GM19468 (cell line): ENCODE measurements around the gene NF2.
"Not testable (repeated sequence)": the region's sequence is repeated elsewhere in the genome, so short reads cannot be mapped to it uniquely, and the experiment has no call there.

Experiments
- ATAC-seq: cut with Tn5 transposase; IDR thresholded peaks from one replicate; pipeline ENCODE4 v1.9.1; 2021; ENCODE audit warnings: mild to moderate bottlenecking, moderate library complexity, moderate number of reproducible peaks; ENCODE audit not compliant: unreplicated experiment; ENCODE audit errors: extremely low read depth

NF2 gene

GRCh38 chr22:29603358-29604075 is at the start of gene NF2:
Gene NF2, plus strand, starts transcription at chr22:29603633. Its CDS starts 366 bp downstream, at chr22:29603999.
- peak; percentile 98 for ATAC-seq

DNA sequence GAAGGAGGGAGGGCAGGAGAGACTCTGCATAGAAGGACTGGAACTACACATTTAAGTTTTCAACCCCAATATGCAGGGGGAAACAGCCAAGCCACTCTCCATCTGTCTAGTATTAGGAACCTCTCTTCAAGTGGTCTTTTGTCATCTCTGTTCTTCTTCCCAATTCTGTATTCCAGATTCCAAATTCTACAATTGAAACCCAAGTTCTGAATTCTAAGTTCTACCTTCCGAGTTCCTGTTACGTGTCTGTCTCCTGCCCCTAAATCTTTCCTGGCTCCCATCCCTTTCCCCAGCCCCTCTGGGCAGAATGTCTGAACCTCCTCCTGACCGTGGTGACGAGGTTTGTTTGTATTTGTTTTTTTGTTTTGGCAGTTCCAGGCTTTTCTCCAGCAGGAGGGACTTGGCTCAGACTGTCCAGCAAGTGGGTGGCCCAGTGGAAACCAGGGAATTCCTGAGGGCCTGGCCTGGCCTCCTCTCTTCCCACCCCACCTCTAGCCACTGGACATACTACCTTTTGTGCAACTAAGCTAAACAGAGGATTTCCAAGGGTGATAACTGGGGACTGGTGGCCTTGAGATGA is 48.3 kb upstream of the NF2 start:
- no peak for ATAC-seq

DNA sequence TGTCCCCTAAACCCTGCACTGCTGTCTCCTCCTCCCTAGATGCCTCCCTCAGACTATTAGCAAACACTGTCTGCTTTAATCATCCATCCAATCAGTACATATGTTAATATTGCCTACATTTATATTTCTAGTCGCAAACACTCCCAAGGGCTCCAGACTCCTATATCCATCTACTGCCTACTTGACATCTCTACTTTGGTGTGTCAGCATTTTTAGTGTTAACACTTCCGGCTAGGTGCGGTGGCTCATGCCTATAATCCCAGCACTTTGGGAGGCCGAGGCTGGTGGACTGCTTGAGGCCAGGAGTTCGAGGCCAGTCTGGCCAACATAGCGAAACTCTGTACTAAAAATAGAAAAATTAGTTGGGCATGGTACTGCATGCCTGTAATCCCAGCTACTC is 44.4 kb upstream of the NF2 start:
- ATAC-seq, result no peak

- no peak for ATAC-seq
Observed at GRCh38 chr22:29559853-29560252, 43.6 kb upstream of the NF2 start.

- no peak for ATAC-seq
Observed at GRCh38 chr22:29563652-29564460, 39.6 kb upstream of the NF2 start.

DNA sequence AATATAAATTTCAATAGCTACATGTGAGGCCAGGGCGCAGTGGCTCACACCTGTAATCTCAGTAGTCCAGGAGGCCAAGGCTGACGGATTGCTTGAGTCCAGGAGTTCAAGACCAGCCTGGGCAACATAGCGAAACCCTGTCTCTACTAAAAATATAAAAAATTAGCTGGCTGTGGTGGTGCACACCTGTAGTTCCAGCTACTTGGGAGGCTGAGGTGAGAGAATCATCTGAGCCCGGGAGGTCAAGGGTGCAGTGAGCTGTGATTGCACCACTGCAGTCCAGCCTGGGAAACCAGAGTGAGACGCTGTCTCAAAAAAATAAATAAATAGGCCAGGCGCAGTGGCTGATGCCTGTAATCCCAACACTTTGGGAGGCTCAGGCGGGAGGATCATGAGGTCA is 36.9 kb upstream of the NF2 start:
- ATAC-seq, result not testable (repeated sequence)

DNA sequence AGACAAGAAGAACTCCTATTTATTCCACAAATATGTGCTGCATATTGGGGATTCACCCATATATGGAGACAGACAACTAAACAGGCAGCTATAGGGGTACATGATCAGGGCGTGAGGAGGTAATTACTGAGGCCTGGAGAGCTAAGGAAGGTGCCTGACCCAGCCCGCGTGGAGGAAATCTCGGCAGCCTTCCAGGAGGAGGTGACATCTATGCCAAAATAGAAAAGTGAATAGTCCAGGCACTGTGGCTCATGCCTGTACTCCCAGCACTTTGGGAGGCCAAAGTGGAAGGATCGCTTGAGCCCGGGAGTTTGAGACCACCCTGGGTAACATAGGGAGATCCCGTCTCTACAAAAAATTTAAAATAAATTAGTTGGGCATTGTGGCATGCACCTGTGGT is 36.1 kb upstream of the NF2 start:
- no peak for ATAC-seq

DNA sequence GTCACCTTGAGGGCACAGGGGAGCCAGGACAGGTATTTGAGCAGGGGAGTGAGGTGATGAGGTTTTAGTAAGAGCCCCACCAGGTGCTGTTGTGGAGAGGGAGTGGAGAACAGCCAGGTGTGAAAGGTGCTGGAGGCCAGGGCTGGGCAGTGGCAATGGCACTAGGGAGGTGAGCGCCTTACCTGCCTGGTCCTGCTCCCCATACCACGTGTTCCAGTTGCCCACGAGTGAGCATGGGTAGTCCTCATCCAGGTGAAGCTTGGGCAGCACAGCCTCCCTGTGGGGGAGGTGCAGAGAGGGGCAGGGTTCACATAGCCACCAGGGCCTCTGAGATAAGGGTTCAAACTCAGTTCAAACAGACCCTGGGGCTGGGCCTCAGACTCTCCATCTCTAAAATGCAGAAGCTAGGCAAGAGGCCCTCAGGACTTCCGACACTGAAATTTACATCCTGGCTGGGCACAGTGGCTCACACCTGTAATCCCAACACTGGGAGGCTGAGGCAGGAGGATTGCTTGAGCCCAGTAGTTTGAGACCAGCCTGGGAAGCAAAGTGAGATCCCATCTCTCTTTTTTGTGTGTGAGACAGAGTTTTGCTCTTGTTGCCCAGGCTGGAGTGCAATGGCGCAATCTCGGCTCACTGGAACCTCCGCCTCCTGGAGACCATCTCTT is 34.3 kb upstream of the NF2 start:
- ATAC-seq, result no peak

DNA sequence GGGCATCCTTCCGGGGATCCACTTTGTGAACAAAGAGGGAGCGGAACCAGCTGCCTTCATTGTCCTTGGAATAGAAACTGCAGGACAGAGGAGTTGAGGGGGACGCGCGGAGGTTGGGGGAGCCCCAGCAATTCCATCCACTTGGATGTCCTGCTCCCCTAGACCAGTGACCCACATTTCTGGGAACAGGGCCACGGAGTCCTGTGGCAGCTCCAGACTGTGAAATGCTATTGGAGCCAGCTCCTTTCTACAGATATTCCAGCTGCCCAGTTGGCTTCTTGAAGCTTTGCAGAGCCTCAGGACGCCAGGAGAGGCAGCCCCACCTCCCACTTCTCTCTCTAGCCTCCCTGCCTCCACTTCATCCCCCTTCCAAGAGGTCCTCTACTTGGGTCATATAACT is 33.0 kb upstream of the NF2 start:
- no peak for ATAC-seq

GRCh38 chr22:29570912-29571549 is 32.4 kb upstream of the NF2 start:
- no peak for ATAC-seq

GRCh38 chr22:29574762-29575450 is 28.5 kb upstream of the NF2 start:
- ATAC-seq, result no peak

GRCh38 chr22:29578462-29579200 is 24.8 kb upstream of the NF2 start:
- ATAC-seq, result no peak

GRCh38 chr22:29580200-29580810 is 23.1 kb upstream of the NF2 start:
- no peak for ATAC-seq

- ATAC-seq, result no peak
Observed at GRCh38 chr22:29581799-29582198, 21.6 kb upstream of the NF2 start.

DNA sequence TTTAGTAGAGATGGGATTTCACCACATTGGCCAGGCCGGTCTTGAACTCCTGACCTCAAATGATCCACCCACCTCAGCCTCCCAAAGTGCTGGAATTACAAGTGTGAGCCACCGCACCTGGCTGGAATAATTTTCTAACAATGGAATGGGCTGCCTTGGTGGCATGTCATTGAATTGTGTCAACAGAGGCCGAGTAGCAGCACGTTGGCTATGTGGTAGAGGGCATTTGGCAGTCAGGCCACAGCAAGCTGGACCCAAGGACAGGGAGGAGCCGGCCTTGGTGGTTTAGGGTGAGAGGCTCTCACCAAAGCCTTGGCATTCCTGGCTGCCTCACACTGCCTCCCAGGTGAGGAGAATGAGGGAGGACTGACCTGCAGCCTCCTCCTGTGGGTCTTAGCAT is 18.5 kb upstream of the NF2 start:
- ATAC-seq, result no peak

DNA sequence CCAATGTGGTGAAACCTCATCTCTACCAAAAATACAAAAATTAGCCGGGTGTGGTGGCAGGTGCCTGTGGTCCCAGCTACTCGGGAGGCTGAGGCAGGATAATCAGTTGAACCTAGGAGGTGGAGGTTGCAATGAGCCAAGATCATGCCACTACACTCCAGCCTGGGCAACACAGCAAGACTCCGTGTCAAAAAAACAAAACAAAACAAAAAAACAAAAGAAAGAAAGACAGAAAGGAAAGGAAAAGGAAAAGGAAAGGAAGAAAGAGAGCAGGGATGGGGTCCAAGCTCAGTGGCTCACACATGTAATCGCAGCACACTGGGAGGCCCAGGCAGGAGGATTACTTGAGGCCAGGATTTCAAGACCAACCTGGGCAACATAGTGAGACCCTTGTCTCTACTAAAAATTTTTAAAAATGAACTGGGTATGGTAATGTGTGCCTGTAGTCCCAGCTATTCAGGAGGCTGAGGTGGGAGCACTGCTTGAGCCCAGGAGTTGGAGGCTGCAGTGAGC is 17.2 kb upstream of the NF2 start:
- ATAC-seq, result not testable (repeated sequence)

DNA sequence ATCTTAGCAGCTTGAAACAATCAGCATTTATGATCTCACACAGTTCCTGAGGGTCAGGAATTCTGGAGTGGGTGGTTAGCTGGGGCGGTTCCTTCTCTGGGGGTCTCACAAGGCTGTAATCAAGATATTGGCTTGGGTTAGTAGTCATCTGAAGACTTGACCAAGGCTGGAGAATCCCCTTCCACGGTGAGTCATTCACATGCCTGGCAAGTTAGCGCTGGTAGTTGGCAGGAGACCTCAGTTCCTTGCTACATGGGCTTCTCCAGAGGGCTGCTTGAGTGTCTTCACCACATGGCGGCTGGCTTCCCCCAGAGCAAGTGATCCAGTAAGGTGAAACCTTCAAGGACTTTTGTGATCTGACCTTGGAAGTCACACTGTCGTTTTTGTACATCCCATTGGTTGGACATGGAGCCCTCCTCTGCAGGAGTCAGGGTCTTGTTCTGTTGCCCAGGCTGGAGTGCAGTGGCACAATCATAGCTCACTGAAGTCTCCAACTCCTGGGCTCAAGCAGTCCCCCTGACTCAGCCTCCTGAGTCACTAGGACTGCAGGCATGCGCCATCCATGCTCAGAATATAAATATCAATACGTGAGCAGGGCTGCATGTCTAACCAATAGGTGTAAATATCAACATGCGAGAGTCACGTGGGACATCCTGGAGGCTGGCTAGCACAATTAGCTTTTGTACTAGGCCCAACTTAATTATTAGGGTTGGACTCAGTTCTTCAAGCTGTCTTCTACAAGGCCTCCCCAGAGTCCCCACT is 15.3 kb upstream of the NF2 start:
- ATAC-seq, result no peak

- ATAC-seq, result no peak
Observed at GRCh38 chr22:29593923-29594322, 9.5 kb upstream of the NF2 start.
